WTC11 (cell line): ENCODE results near the gene TRIM25. TPM values are rescaled to one million over a fixed set of nuclear protein-coding genes. Genes with fewer than 3 reads are reported as not detected.

Experiments used
- ATAC-seq: fragments of 200-7000 bp; cut with Tn5 transposase; 2 replicates; pipeline ENCODE4 v1.10.0; 2021; ENCODE audit warnings: mild to moderate bottlenecking, moderate library complexity
- CTCF ChIA-PET: fragments of 300-600 bp; sonication (Branson Sonifier 250); formaldehyde crosslinking; loops from one replicate; lab custom pipeline; 2021; ENCODE audit warnings: antibody characterized with exemption; lab: Charles Lee
- POLR2A ChIA-PET: fragments of 350-600 bp; sonication (Branson Sonifier 250); formaldehyde crosslinking; loops from one replicate; lab custom pipeline; 2021; ENCODE audit warnings: antibody characterized with exemption; lab: Charles Lee
- DNase-seq: peaks from one replicate; pipeline ENCODE4 v3.0.0; 2021; ENCODE audit warnings: low spot score
- H3K27ac Mint-ChIP-seq: 2 replicates; pipeline ENCODE4 v1.8.0; 2021; ENCODE audit warnings: mixed read lengths
- H3K27me3 Mint-ChIP-seq: 2 replicates; pipeline ENCODE4 v1.8.0; 2021; ENCODE audit warnings: low read depth, mild to moderate bottlenecking, moderate library complexity, mixed read lengths
- H3K36me3 Mint-ChIP-seq: 2 replicates; pipeline ENCODE4 v1.8.0; 2021; ENCODE audit warnings: mixed read lengths
- H3K4me1 Mint-ChIP-seq: 2 replicates; pipeline ENCODE4 v1.8.0; 2022; ENCODE audit warnings: mixed read lengths
- H3K4me3 Mint-ChIP-seq: 2 replicates; pipeline ENCODE4 v1.8.0; 2021; ENCODE audit warnings: mild to moderate bottlenecking, moderate library complexity, mixed read lengths
- H3K9me3 Mint-ChIP-seq: 2 replicates; pipeline ENCODE4 v1.8.0; 2021; ENCODE audit warnings: mixed read lengths
- ATF2 ChIP-seq: sonication (generic); formaldehyde crosslinking; IDR thresholded peaks from 2 replicates; pipeline ENCODE4 v1.8.1; 2022; ENCODE audit warnings: low read depth, missing genetic modification reagents, borderline replicate concordance
- ATF6 ChIP-seq: sonication (generic); formaldehyde crosslinking; IDR thresholded peaks from 2 replicates; pipeline ENCODE4 v1.8.1; 2023; ENCODE audit warnings: mild to moderate bottlenecking, missing genetic modification reagents
- CREM ChIP-seq: sonication (generic); formaldehyde crosslinking; IDR thresholded peaks from 2 replicates; pipeline ENCODE4 v1.8.1; 2022; ENCODE audit warnings: mild to moderate bottlenecking, missing genetic modification reagents, moderate library complexity
- CTCF ChIP-seq: fragments of 200-600 bp; IDR thresholded peaks from 2 replicates; pipeline ENCODE4 v1.8.0; 2022; ENCODE audit warnings: antibody characterized with exemption
- E2F4 ChIP-seq: sonication (generic); formaldehyde crosslinking; IDR thresholded peaks from 2 replicates; pipeline ENCODE4 v1.8.1; 2022; ENCODE audit warnings: low read depth, mild to moderate bottlenecking, moderate library complexity, missing genetic modification reagents, borderline replicate concordance
- FOXP1 ChIP-seq: sonication (generic); formaldehyde crosslinking; IDR thresholded peaks from 2 replicates; pipeline ENCODE4 v1.8.0; 2022; ENCODE audit warnings: missing genetic modification reagents, mild to moderate bottlenecking, moderate library complexity, borderline replicate concordance
- FOXP4 ChIP-seq: sonication (generic); formaldehyde crosslinking; IDR thresholded peaks from 2 replicates; pipeline ENCODE4 v1.8.0; 2022; ENCODE audit warnings: mild to moderate bottlenecking, missing genetic modification reagents
- GTF2I ChIP-seq: fragments of 250-450 bp; sonication (Bioruptor Pico); conservative IDR thresholded peaks from 2 replicates; pipeline ENCODE4 v1.4.0; 2021; ENCODE audit warnings: mild to moderate bottlenecking
- HMGA2 ChIP-seq: fragments of 250-450 bp; sonication (Bioruptor Pico); IDR thresholded peaks from 2 replicates; pipeline ENCODE4 v1.4.0; 2021; ENCODE audit warnings: mild to moderate bottlenecking, moderate library complexity
- HMGXB4 ChIP-seq: sonication (generic); formaldehyde crosslinking; IDR thresholded peaks from 2 replicates; pipeline ENCODE4 v1.8.1; 2023; ENCODE audit warnings: mild to moderate bottlenecking, moderate library complexity, missing genetic modification reagents
- IRF1 ChIP-seq: sonication (generic); formaldehyde crosslinking; IDR thresholded peaks from 2 replicates; pipeline ENCODE4 v1.8.0; 2023; ENCODE audit warnings: missing genetic modification reagents
- MLX ChIP-seq: sonication (generic); formaldehyde crosslinking; IDR thresholded peaks from 2 replicates; pipeline ENCODE4 v1.8.1; 2023; ENCODE audit warnings: mild to moderate bottlenecking, missing genetic modification reagents, moderate library complexity
- NFATC4 ChIP-seq: fragments of 250-450 bp; sonication (Bioruptor Pico); IDR thresholded peaks from 2 replicates; pipeline ENCODE4 v1.9.0; 2021; ENCODE audit warnings: mild to moderate bottlenecking
- TCF7 ChIP-seq: sonication (generic); formaldehyde crosslinking; IDR thresholded peaks from 2 replicates; pipeline ENCODE4 v1.8.0; 2022; ENCODE audit warnings: mild to moderate bottlenecking, low read depth, missing genetic modification reagents, moderate library complexity
- TP53 ChIP-seq: sonication (generic); formaldehyde crosslinking; IDR thresholded peaks from 2 replicates; pipeline ENCODE4 v1.8.1; 2023; ENCODE audit warnings: mild to moderate bottlenecking, missing genetic modification reagents
- USF1 ChIP-seq: sonication (generic); formaldehyde crosslinking; IDR thresholded peaks from 2 replicates; pipeline ENCODE4 v1.8.0; 2022; ENCODE audit warnings: mild to moderate bottlenecking, missing genetic modification reagents
- ZNF263 ChIP-seq: sonication (generic); formaldehyde crosslinking; IDR thresholded peaks from 2 replicates; pipeline ENCODE4 v1.8.1; 2022; ENCODE audit warnings: low read depth, mild to moderate bottlenecking, moderate library complexity, missing genetic modification reagents
- ZNF532 ChIP-seq: fragments of 250-450 bp; sonication (Bioruptor Pico); IDR thresholded peaks from 2 replicates; pipeline ENCODE4 v1.9.0; 2021; ENCODE audit warnings: mild to moderate bottlenecking, borderline replicate concordance
- total RNA-seq: library from RNA; stranded (reverse); gene quantifications from 3 replicates; pipeline ENCODE4 v1.2.3, GENCODE V29; 2021

The TRIM25 gene
- total RNA-seq, 1 experiment from 2014 or later: 49.0 TPM

GRCh38 chr17:56925088-56925487, 11.2 kb upstream of the TRIM25 start:
- TF ChIP-seq GTF2I (CRISPR knock-in tag): no peak
- no peak for TF ChIP-seq TCF7
- TF ChIP-seq HMGA2 (CRISPR knock-in tag): no peak
- TF ChIP-seq ATF2 (CRISPR knock-in tag): no peak
- TF ChIP-seq TP53 (CRISPR knock-in tag): no peak
- no peak for TF ChIP-seq FOXP4 (CRISPR knock-in tag)
- no peak for TF ChIP-seq IRF1 (CRISPR knock-in tag)
- no peak for TF ChIP-seq ZNF263
- no peak for TF ChIP-seq USF1 (CRISPR knock-in tag)
- no peak for TF ChIP-seq CTCF
- TF ChIP-seq NFATC4 (CRISPR knock-in tag): no peak
- TF ChIP-seq FOXP1 (CRISPR knock-in tag): no peak
- ATAC-seq: no peak
- peak overlapping the region; percentile 92 for H3K27ac Mint-ChIP-seq

GRCh38 chr17:56919717-56920116, 5.9 kb upstream of the TRIM25 start:
- DNase-seq: no peak
- no peak overlapping the region for H3K4me3 Mint-ChIP-seq
- no peak for ATAC-seq
- POLR2A ChIA-PET: no interaction called here
- peaks cover 18% of the 10 kb centered on the region for H3K9me3 Mint-ChIP-seq
- H3K27ac Mint-ChIP-seq: no peak overlapping the region
- peaks cover 5% of the 10 kb centered on the region for H3K36me3 Mint-ChIP-seq
- H3K4me1 Mint-ChIP-seq: peaks cover 16% of the 10 kb centered on the region
- H3K27me3 Mint-ChIP-seq: peaks cover 14% of the 10 kb centered on the region
- CTCF ChIA-PET: no interaction called here
- TF ChIP-seq MLX (CRISPR knock-in tag): no peak
- no peak for TF ChIP-seq E2F4 (CRISPR knock-in tag)
- TF ChIP-seq CREM (CRISPR knock-in tag): no peak
- TF ChIP-seq ZNF532 (CRISPR knock-in tag): no peak
- no peak for TF ChIP-seq ATF6
- TF ChIP-seq HMGXB4: no peak

More at GRCh38 chr17:56925088-56925487, 11.2 kb upstream of the TRIM25 start:
- POLR2A ChIA-PET: no interaction called here
- Mint-ChIP-seq H3K4me1 (peaks cover 34% of the 10 kb centered on the region), H3K36me3 (peaks cover 17% of the 10 kb centered on the region), H3K9me3 (peaks cover 18% of the 10 kb centered on the region), H3K27me3 (no peaks in the 10 kb centered on the region), H3K4me3 (no peak overlapping the region)
- CTCF ChIA-PET: no interaction called here
- no peak for DNase-seq
